HEK293T (cell line): ENCODE data around the gene RSU1.

Experiments used
- CTCF ChIA-PET: fragments of 350-600 bp; formaldehyde crosslinking; extraction: SDS; loops from one replicate; lab custom pipeline; 2021; ENCODE audit warnings: antibody characterized with exemption, inconsistent platforms; lab: Yijun Ruan, JAX
- POLR2A ChIA-PET: fragments of 350-600 bp; formaldehyde crosslinking; extraction: SDS; loops from one replicate; lab custom pipeline; 2020; ENCODE audit warnings: antibody characterized with exemption, inconsistent platforms; lab: Yijun Ruan, JAX
- DNase-seq: peaks from one replicate; pipeline ENCODE4 v3.0.0; 2012; ENCODE audit warnings: mixed read lengths; ENCODE audit errors: extremely low spot score
- ARNT ChIP-seq: fragments of 450-650 bp; IDR thresholded peaks from 2 replicates; pipeline ENCODE4 v1.6.1; 2017; ENCODE audit warnings: mild to moderate bottlenecking
- BHLHE40 ChIP-seq: fragments of 450-650 bp; IDR thresholded peaks from 2 replicates; pipeline ENCODE4 v1.6.1; 2016; ENCODE audit warnings: mild to moderate bottlenecking, moderate library complexity, borderline replicate concordance
- CTBP1 ChIP-seq: fragments of 450-650 bp; IDR thresholded peaks from 2 replicates; pipeline ENCODE4 v1.6.1; 2016; ENCODE audit warnings: borderline replicate concordance
- ELF4 ChIP-seq: fragments of 450-650 bp; IDR thresholded peaks from 2 replicates; pipeline ENCODE4 v1.6.1; 2017; ENCODE audit warnings: antibody characterized with exemption
- FOXA1 ChIP-seq: fragments of 450-650 bp; IDR thresholded peaks from 2 replicates; pipeline ENCODE4 v1.6.1; 2016; ENCODE audit warnings: mild to moderate bottlenecking
- FOXK2 ChIP-seq: fragments of 450-650 bp; IDR thresholded peaks from 2 replicates; pipeline ENCODE4 v1.6.1; 2016; ENCODE audit warnings: mild to moderate bottlenecking
- FOXM1 ChIP-seq: fragments of 450-650 bp; IDR thresholded peaks from 2 replicates; pipeline ENCODE4 v1.6.1; 2017; ENCODE audit warnings: mild to moderate bottlenecking, borderline replicate concordance
- HDGF ChIP-seq: fragments of 450-650 bp; IDR thresholded peaks from 2 replicates; pipeline ENCODE4 v1.6.1; 2017; ENCODE audit warnings: antibody characterized with exemption, borderline replicate concordance
- L3MBTL2 ChIP-seq: fragments of 450-650 bp; conservative IDR thresholded peaks from 2 replicates; pipeline ENCODE4 v1.6.1; 2016; ENCODE audit warnings: mild to moderate bottlenecking
- LEF1 ChIP-seq: fragments of 450-650 bp; IDR thresholded peaks from 2 replicates; pipeline ENCODE4 v1.6.1; 2017; ENCODE audit warnings: mild to moderate bottlenecking, borderline replicate concordance
- NFRKB ChIP-seq: fragments of 450-650 bp; IDR thresholded peaks from 2 replicates; pipeline ENCODE4 v1.6.1; 2016; ENCODE audit warnings: mild to moderate bottlenecking, moderate library complexity
- SP1 ChIP-seq: fragments of 450-650 bp; IDR thresholded peaks from 2 replicates; pipeline ENCODE4 v1.6.1; 2017
- SUZ12 ChIP-seq: fragments of 450-650 bp; IDR thresholded peaks from 2 replicates; pipeline ENCODE4 v1.6.1; 2016; ENCODE audit warnings: mild to moderate bottlenecking
- TARDBP ChIP-seq: fragments of 450-650 bp; IDR thresholded peaks from 2 replicates; pipeline ENCODE4 v1.6.1; 2016
- ZNF384 ChIP-seq: fragments of 450-650 bp; IDR thresholded peaks from 2 replicates; pipeline ENCODE4 v1.6.1; 2016
- TF ChIP-seq, protein P1 (sequence below): fragments of 450-650 bp; IDR thresholded peaks from 2 replicates; pipeline ENCODE4 v1.6.1; 2016

Gene RSU1

GRCh38 chr10:16653224-16653623 lies 164.0 kb downstream of the RSU1 start:
- TF ChIP-seq LEF1 (no peak), NFRKB (no peak), BHLHE40 (no peak), HDGF (no peak), L3MBTL2 (no peak), ELF4 (no peak), FOXM1 (no peak), FOXK2 (no peak), FOXA1 (no peak), ARNT (no peak), SP1 (no peak), SUZ12 (no peak), ZNF384 (no peak), CTBP1 (no peak), TARDBP (no peak)
- TF ChIP-seq, protein P1, sequence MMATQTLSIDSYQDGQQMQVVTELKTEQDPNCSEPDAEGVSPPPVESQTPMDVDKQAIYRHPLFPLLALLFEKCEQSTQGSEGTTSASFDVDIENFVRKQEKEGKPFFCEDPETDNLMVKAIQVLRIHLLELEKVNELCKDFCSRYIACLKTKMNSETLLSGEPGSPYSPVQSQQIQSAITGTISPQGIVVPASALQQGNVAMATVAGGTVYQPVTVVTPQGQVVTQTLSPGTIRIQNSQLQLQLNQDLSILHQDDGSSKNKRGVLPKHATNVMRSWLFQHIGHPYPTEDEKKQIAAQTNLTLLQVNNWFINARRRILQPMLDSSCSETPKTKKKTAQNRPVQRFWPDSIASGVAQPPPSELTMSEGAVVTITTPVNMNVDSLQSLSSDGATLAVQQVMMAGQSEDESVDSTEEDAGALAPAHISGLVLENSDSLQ = no peak
- no peak for DNase-seq
- CTCF ChIA-PET = interaction anchor here (0.7 kb wide), 1 partner anchor 10 kb away, joined by 3 read pairs; no protein-coding TSS in a partner anchor

DNA sequence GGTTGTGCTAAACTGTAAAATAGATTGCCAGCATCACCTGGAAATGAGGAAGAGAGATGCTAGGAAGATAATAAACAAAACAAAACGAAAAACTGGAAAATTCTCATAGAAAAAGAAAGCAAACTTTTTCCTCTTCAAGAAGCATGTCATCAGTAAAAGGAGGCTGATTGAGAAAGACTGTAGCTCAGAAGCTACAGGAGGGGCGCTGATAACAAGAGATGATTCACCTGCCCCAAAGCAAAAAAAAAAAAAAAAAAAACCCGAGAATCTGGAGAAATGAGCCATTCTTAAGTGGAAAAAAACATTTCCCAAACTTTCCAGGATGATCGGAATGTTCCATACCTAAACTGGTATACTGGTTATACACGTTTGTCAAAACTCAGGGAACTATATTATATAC lies 165.1 kb downstream of the RSU1 start:
- ChIA-PET POLR2A (no interaction called here), CTCF (no interaction called here)
- DNase-seq = no peak
- TF ChIP-seq FOXA1 = no peak
- TF ChIP-seq ZNF384 = no peak
- no peak for TF ChIP-seq FOXK2
- no peak for TF ChIP-seq L3MBTL2
- no peak for TF ChIP-seq SUZ12
- TF ChIP-seq FOXM1 = no peak
- TF ChIP-seq SP1 = no peak
- TF ChIP-seq ELF4 = no peak
- no peak for TF ChIP-seq CTBP1
- TF ChIP-seq ARNT = no peak
- TF ChIP-seq HDGF = no peak
- TF ChIP-seq LEF1 = no peak
- TF ChIP-seq BHLHE40 = no peak
- TF ChIP-seq NFRKB = no peak
- TF ChIP-seq TARDBP = no peak
- TF ChIP-seq, protein P1 = no peak

More at GRCh38 chr10:16653224-16653623, 164.0 kb downstream of the RSU1 start:
- POLR2A ChIA-PET = no interaction called here

- ChIA-PET CTCF (no interaction called here), POLR2A (no interaction called here)
- no peak for TF ChIP-seq HDGF
- TF ChIP-seq, protein P1 = no peak
- no peak for DNase-seq
These were observed 167.5 kb downstream of the RSU1 start for GRCh38 chr10:16649757-16650156.

DNA sequence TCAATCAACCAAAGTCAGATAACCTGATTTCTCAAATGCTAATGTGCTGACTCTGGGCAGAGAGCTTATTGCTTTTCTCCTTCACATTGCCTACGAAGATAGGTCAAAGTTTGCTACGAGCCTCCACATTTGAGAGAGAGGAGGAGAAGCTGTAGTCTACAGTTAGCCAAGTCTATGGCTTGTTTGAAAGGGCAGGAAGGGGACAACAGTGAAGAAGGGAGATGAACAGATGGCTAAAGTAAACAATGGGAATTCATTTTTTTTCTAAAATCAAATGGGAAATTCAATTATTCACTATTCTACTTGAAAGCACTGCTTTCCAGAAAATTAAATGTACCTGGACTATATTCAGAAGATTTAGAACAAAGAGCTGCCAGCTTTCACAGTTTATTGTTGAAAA lies 168.9 kb downstream of the RSU1 start:
- CTCF ChIA-PET = no interaction called here
- POLR2A ChIA-PET = no interaction called here
- DNase-seq = no peak
- no peak for TF ChIP-seq SP1
- no peak for TF ChIP-seq BHLHE40
- TF ChIP-seq ZNF384 = no peak
- TF ChIP-seq FOXM1 = no peak
- TF ChIP-seq SUZ12 = no peak
- TF ChIP-seq HDGF = no peak
- no peak for TF ChIP-seq TARDBP
- no peak for TF ChIP-seq NFRKB
- TF ChIP-seq, protein P1 = no peak
- TF ChIP-seq ELF4 = no peak
- TF ChIP-seq FOXA1 = no peak
- TF ChIP-seq LEF1 = no peak
- TF ChIP-seq L3MBTL2 = no peak
- no peak for TF ChIP-seq FOXK2
- no peak for TF ChIP-seq ARNT
- no peak for TF ChIP-seq CTBP1

- ChIA-PET POLR2A (no interaction called here), CTCF (no interaction called here)
- TF ChIP-seq L3MBTL2 = no peak
- no peak for TF ChIP-seq TARDBP
- no peak for TF ChIP-seq SP1
- TF ChIP-seq NFRKB = no peak
- TF ChIP-seq ARNT = no peak
- no peak for TF ChIP-seq ZNF384
- TF ChIP-seq FOXA1 = no peak
- TF ChIP-seq FOXK2 = no peak
- TF ChIP-seq ELF4 = no peak
- TF ChIP-seq, protein P1 = no peak
- TF ChIP-seq CTBP1 = no peak
- no peak for TF ChIP-seq FOXM1
- TF ChIP-seq LEF1 = no peak
- no peak for TF ChIP-seq HDGF
- no peak for TF ChIP-seq SUZ12
- DNase-seq = no peak
These were observed 170.8 kb downstream of the RSU1 start for GRCh38 chr10:16646181-16647059.
